Sciatic nerve (tissue), 2 donors: ENCODE results near the gene TIMM21. TPM values are rescaled to one million over a fixed set of nuclear protein-coding genes. Genes with fewer than 3 reads are reported as not detected.

Experiments
- ATAC-seq: fragments of 200-7000 bp; cut with Tn5 transposase; one replicate; pipeline ENCODE4 v1.9.1; 2020; ENCODE audit warnings: mild to moderate bottlenecking, moderate library complexity
- DNase-seq: peaks from one replicate; pipeline ENCODE4 v3.0.0-alpha.2; 2020; ENCODE audit warnings: low spot score
- intact Hi-C: fragments of 100-400 bp; cut with DNase I; formaldehyde crosslinking; loops from one replicate; pipeline ENCODE4 v1.14.2; 2022
- total RNA-seq: library from RNA; stranded (reverse); fragmentation: NEBNext Ultra II Directional; extraction: Animal tissue kit (Norgen Biotek cat#: 25700); gene quantifications from one replicate; pipeline ENCODE4 v1.2.1, GENCODE V29; 2021
- donor health status: DM: no; HTN: no; CAD: no.
- donor health status: DM: no; HTN: no; CAD: no.

Gene TIMM21
- total RNA-seq, 1 donor from 2014 or later = 28.6 TPM

DNA sequence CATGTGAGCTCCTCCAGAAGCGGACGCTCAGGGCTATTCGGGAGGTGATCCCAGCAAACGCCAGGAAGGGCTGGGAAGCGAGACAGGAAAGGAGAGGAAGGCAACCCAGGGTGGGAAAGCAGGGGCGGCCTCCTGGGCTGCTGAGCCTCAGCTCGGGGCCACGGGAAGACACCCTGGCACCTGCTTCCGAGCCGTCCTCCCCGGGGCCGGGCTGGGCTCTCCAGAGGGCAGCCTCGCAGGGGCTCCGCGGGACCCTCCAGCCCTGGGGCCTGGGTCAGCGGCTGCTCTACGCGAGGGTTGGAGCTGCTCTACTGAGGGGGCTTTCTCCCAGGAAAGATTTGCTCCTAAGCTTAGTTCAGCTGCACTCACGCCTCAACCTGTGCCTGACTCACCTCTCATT lies 34.0 kb downstream of the TIMM21 start:
- DNase-seq (no peak), ATAC-seq (no peak)
- intact Hi-C loops = no loop called here

DNA sequence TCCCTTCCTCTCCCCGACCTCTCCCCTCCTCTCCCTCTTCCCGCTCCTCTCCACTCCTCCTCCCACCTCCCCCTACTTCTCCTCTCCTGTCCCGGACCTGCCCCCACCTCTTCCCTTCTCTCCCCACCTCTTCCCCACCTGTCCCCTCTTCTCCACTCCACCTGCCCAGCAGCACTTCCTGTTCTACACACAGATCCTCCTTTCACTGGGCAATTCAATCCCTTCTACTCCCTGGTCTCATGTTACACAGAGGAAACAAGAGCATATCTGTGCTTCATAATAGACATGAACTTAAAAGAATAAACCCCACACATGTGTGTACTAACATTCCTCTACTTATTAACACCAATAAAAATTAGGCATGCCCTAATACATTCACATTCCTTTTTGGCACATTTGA lies 34.8 kb downstream of the TIMM21 start:
- ATAC-seq = no peak
- intact Hi-C loops = no loop called here
- no peak for DNase-seq

DNA sequence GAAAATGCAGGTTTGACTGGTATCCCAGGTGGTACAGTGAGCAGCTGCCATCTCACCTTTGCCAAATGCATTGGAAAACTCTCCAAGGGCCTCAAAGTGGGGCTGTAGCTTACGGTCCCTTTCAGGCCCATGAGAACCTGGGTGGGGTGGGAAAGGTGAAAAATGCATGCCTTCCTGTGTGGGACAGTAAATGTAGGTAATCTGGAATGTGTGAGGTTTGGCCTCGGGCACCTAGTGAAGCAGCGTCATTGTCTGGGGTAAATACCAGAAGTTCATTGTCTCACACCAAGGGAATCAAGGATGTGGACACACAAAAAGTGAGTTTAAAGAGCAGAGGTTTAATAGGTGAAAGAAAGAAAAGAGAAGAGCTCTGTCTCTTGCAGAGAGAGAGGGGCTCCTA lies 36.6 kb downstream of the TIMM21 start:
- DNase-seq = no peak
- ATAC-seq = no peak
- intact Hi-C loops = no loop called here

DNA sequence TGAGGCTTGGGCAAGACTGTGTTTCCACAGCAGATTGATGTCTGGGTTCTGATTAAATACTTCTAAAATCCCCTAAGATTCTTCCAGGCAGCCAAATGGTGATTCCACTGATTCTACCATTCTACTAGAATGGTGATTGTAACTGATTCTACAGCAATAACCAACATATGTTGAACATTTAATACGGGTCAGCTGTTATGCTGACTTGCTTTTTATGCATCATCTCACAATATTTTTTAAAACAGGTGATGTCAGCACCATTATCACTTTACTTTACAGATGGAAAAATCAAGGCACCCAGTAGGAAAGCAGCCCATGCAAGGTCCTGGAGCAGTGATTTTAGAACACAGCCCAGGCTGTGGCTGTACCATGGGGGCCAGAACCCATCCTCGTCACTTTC lies 37.5 kb downstream of the TIMM21 start:
- intact Hi-C loops = no loop called here
- ATAC-seq (no peak), DNase-seq (no peak)

DNA sequence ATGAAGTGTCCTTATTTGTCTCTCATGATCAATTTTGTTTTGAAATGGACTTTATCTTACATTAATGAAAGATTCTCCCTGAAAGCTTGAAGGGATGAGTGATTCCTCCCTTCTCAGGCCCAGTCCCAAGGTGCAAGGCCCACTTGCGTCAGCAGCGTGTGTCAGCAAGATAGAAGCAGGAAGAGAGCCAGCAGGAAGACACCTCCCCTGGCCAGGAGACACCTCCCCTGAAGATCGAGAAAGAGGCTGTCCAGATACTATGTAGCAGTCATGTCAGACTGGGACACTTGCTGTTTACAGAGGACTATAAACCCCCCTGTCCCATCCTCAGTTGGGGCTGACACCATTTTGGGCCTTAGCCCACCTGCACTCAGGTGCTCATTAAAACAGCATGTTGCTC lies 38.3 kb downstream of the TIMM21 start:
- intact Hi-C loops = no loop called here
- ATAC-seq = no peak

DNA sequence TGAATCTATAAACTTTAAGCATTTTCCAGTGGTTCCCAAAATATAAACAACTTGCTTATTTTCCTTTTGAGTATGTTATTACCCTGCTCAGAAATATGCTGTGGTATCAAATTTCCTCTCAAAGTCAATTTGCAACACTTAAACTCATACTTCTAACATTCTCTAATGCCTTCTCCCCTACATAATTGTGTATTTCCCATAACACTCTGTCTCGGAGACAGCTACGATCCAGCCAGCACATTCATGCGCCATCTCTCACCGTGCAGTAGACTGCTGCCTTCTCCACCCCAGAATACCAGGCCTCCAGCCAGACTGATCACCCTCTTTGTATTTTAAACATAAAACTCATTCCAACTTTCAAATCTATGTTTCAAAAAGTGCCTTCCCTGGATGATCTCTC lies 41.8 kb downstream of the TIMM21 start:
- DNase-seq (no peak), ATAC-seq (no peak)
- intact Hi-C loops = loop anchor here (10.0 kb wide), 1 partner anchor 355 kb away; no protein-coding TSS in a partner anchor

More for the DNA sequence above, 38.3 kb downstream of the TIMM21 start:
- no peak for DNase-seq

DNA sequence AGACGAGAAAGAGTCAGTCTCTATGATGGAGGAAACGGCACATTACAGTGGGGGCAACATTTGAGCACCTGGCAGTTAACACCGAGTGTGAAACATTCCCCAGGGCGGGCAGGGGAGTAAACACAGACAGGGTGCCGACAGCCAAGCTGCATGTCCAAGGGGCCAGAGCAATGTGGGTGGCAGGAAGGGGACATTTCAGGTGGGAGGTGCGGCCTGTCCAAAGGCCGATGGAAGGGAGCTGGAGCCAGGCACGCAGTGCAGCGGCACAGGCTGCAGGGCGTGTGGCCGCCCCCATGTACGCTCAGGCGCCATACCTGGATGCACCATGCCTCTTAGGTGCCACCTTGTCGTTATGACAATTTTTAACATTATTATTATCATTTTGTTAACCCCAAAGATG lies 43.3 kb downstream of the TIMM21 start:
- ATAC-seq (no peak), DNase-seq (no peak)
- intact Hi-C loops = loop anchor here (10.0 kb wide), 1 partner anchor 353 kb away; no protein-coding TSS in a partner anchor

DNA sequence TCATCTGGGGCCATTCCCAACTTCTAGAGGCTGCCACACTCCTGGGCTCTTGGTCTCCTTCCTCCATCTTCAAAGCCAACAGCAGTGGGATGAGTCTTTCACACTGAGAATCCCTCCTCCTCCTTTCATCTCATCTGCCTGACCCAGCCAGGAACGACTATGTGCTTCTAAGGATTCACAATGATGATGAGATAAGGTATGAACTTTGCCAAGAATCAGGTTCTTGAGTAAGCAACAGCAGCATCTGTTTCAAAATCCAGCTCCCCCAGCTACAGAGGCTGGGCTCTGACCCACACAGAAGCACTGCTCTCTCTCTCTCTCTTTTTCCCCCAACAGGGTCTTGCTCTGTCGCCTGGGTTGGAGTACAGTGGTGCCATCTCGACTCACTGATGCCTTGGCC lies 46.4 kb downstream of the TIMM21 start:
- DNase-seq (no peak), ATAC-seq (no peak)
- intact Hi-C loops = loop anchor here (5.0 to 10.0 kb wide), 2 partner anchors 148 to 350 kb away; no protein-coding TSS in a partner anchor

DNA sequence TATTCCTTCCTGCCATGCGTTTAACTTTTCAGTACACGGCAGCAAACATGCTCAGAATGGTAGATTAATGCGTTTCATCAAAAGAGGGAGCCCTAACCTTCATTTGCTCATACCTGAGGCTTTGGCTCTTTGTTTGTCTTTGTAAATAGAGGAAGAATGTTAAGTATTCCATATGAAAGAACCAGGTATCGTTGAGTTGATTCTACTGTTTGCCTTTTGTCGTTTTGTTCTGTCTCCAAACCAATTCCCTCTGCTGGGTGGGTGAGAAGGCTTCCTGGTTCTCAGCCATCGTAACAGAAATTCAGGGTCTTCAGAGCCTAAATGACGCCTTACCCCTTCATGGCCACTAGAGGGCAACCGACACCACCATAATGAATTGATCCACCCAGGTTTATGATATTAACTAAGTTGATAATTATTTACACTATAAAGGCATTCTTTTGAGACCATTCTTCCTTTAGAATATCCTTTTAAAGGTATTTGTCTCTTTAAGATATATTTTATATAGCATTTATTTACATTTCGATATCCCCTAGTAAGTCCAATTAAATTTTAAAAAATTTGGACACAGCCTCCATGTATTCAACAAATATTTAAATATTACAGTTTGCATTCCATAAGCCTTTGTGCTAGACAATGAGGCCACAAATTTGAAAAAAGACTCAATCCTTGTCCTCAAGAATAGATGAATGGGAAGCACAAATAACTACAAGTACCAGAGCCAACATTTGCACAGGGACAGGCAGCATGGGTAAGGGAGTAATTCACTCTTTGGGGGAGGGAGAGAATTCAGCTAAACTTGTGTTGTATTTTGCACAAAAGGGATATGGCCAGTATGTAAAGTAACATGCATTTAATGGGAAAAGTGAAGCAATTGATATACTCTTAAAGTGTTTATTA lies 48.1 kb downstream of the TIMM21 start:
- ATAC-seq (peak; percentile 84), DNase-seq (no peak)
- intact Hi-C loops = loop anchor here (5.0 to 10.0 kb wide), 2 partner anchors 146 to 348 kb away; no protein-coding TSS in a partner anchor

DNA sequence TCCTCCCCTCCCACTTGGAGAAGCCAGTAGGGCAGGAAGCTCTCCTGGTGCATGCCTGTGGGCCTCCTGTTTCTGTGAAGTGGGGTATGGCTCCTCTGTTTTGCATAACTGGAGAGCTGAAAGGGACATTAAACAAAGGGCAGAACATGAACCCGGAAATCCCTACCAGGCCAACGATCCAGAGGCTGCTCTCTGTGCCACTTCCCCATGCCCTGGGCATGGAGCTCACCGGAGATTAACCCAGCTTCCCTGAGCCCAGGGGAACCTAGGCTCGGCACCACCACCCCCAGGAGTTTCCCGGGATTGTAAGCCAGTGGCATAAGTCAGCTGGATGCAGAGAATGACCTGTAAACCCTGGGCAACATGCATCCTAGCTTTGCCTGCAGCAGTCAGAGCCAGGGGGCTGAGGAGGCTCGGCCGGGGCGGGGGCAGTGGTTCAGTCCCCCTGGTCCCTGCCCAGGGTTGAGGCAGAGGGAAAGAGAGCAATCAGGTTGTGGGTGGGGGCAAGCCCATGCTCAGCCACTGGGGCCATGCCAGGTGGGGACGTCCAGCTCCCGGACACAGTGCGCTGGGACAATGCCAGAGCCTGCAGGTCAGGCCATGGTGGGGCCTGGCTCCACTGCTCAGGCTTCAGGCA lies 49.5 kb downstream of the TIMM21 start:
- intact Hi-C loops = loop anchor here (5.0 to 10.0 kb wide), 2 partner anchors 144 to 347 kb away; no protein-coding TSS in a partner anchor
- ATAC-seq = no peak
- DNase-seq = no peak

DNA sequence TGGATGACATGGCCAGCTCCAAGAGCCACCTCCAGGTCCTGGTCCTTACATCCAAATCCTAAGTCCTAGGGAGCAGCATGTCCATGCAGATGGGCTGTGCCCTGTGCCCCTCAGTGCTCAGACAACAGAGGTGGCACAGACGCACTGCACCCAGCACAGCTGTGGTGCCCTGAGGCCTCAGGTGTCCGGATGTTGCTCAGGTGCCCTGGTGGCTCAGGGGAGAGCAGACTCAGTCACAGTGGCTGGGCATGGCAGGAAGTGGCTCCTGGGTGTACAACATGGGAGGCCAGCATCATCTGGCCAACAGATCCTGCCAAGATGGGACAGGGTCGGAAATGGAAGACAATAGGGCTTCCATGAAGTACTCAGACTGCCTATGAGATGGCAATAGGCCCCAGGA lies 50.1 kb downstream of the TIMM21 start:
- DNase-seq (no peak), ATAC-seq (no peak)
- intact Hi-C loops = loop anchor here (5.0 to 10.0 kb wide), 2 partner anchors 144 to 346 kb away; no protein-coding TSS in a partner anchor

DNA sequence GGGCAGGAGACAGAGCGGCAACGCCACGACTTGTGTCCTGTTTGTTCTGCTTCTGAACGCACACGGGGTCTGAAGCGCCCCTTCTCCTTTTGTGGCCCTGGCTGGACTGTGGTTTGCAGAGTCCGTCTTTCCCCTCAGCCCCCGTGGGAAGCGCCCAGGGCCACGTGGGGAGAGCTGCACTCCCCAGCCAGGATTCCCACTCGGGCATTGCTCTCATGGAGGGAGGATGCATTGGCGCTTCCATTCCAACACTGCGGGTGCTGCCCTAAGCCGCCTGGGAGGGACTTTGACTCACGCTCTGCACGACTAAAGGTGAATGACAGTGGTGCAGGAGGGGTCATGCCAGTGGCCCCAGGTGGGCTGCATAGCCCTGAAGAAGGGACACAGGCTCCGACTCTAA lies 52.5 kb downstream of the TIMM21 start:
- no peak for DNase-seq
- intact Hi-C loops = loop anchor here (10.0 kb wide), 1 partner anchor 284 kb away; no protein-coding TSS in a partner anchor

DNA sequence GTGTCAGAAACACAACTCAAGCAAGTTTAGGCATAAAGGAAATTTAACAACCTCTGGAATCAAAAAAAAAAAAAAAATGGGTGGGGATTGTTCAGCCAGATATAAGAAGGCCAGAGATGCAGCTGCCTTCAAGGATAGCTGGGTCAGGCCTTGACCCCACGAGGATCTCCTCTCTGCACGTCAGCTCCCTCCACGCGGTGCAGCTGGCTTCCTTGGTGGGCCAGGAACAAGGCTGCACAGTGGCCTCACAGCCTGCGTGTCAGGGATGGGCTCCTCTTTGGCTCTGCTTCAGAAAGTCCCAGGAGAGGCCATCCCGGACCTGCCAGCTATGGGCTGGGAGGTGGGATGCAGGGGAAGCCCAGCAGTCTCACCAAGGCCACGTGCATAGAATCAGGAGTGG lies 55.5 kb downstream of the TIMM21 start:
- DNase-seq (no peak), ATAC-seq (peak; percentile 84)
- intact Hi-C loops = loop anchor here (10.0 kb wide), 1 partner anchor 281 kb away; no protein-coding TSS in a partner anchor

More for the DNA sequence above, 52.5 kb downstream of the TIMM21 start:
- ATAC-seq = no peak

DNA sequence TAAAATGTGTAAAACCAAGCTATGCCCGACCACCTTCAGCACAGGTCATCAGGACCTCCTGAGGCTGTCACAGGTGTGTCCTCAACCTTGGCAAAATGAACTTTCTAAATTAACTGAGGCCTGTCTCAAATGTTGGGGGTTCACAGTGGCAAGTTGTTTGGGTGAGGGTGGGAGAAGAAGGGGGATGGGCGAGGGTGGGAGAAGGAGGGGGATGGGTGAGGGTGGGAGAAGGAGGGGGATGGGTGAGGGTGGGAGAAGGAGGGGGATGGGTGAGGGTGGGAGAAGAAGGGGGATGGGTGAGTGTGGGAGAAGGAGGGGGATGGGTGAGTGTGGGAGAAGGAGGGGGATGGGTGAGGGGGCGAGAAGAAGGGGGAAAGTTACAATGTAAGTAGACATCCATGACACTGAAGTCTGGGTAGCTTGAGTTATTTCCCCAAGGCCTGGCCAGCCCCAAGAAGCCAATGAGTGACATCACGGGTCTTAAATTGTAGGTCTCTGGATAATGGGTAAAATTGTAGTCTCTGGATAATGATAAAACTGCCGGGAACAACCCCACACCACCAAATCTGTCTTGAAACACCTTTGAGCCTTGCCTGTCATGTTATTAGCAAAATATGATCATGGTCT lies 56.3 kb downstream of the TIMM21 start:
- DNase-seq (no peak), ATAC-seq (no peak)
- intact Hi-C loops = loop anchor here (10.0 kb wide), 1 partner anchor 280 kb away; no protein-coding TSS in a partner anchor

Other genes with a start within 250 kb of the TIMM21 start
- 2.6 TPM for gene FBXO15, start 689 bp upstream of the TIMM21 start, total RNA-seq
- 117 TPM for gene CYB5A, start 143.4 kb downstream of the TIMM21 start, total RNA-seq
- not detected for gene C18orf63, start 167.3 kb downstream of the TIMM21 start, total RNA-seq